Activated CD4-positive, CD25-positive, alpha-beta regulatory T cell treated with anti-CD3 and anti-CD28 coated beads, Interleukin-2, amount 50 U/mL, for 72 hours (primary cell): ENCODE data around the gene SAMD5.

ENCODE experiments used
- DNase-seq: peaks from one replicate; pipeline ENCODE4 v3.0.0; 2021

Gene SAMD5

DNA sequence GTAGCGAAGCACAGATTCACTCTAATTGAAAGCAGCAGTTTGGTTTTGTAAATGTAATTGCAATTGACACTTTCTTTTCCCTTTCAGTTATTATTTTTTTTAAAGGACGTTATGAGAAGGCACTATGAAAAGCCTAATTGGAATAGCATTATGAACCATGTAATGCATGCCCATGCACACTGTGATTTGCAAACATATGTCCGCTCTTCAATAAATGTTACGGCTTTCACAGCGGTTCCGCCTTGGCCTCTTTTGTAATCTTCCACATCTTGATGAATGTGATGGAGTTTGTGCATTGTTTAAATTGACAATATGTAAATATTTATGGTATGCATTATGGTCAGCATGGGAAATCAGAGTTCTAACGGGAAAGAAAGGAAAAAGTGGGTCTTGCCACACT is 61.3 kb downstream of the SAMD5 start:
- no peak for DNase-seq

DNA sequence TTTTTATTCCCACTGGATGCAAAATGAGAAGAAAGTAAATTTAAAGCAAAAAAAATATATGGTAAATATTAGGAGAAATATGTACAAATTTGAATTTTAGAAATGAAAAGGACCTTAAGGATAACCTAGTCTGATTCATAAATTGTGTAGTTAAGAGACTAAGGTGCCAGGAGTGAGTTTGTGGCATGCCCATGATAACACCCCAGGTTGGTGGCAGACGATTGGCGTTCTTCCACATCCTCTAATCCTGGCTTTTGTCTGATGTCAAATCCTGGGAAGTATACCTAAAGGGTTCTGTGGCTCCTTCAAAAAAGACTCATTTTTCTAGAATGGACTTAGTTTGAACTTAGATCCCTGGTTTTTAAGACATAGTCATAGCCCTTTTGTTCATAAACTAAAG is 62.2 kb downstream of the SAMD5 start:
- no peak for DNase-seq

DNA sequence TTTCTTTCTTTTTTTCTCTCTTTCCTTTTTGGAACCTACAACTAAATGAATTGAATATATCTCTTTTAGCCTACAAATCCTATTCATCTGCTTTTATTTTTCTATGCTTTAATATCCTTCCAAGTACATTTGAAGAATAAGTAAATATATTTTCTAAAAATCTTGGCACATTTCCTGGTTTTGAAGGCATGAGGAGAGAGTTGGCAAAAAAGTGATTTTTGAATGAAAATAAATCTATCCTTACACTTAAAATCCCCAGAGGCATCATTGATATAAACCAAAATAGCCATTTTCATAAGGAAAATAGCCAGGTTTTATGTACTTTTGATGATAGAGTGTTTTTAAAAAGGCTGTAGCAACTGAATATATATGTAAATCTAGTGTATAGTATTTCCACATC is 69.0 kb downstream of the SAMD5 start:
- DNase-seq = no peak

DNA sequence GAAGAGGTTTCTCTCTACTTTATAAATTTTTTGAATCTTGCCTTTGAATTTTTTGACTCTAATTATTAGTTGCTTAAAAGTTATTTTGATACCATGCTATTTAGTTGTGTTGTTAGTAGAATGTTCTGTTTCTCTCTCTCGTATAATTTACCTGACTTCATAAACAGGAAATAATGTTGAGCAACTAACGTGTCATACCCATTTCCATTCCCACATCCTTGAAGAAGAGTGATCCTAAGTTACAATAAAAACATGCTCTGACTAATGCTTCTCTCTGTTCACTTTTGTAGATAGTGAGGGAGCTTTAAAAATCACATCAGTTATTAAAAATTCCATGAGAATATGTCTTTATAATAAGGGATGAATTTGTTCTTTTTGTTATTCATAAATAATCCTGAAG is 69.7 kb downstream of the SAMD5 start:
- no peak for DNase-seq

DNA sequence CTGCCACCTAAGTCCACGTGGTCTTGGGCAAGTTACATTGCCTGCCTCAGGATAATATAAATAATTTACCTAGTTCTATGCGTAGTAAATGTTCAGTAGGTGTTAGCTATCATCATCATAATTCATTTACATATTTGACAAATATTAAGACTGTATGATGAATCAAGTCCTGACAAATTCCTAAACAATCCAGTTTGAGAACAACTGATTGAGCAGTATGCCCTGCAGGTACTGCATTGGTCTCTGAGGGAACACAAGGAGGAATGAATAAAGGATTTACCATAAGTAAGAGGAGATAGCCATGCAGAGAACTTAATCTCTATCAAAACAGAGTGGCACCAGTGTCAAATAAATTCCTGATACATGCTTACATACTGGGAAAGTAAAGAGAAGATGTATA is 70.4 kb downstream of the SAMD5 start:
- no peak for DNase-seq

DNA sequence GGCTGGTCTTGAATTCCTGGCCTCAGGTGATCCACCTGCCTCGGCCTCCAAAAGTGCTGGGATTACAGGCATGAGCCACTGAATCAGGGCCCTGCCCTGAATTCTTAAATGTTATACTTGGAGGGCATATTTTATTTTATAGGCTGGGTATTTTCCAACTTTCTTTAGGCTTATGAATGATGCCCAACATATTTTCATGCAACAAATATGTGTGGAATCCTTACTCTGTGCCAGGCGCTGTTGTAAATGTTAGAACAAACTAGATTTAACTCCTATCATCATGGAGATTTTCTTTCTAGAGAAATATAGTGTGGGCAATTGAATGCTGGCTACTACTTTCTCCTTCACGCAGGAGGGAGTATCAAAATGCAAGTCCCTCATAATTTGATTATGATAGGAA is 71.2 kb downstream of the SAMD5 start:
- DNase-seq = no peak

DNA sequence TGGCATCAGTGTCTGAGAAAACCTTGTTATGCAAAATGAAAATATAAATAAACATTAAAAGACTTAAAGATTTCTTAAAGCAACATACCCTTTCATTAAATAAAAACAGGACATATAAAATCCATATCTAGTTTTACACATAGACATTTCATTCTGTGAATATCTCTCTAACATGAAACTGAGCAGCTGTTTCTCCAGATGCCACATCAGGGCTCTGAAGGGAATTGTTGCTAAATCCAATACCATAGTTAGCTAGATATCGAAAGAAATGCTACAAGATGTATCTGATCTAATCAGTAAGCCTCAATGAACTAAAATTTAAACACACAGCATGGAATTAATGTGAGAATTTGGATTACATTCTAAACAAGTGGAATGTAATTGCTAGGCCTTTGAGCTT is 74.5 kb downstream of the SAMD5 start:
- DNase-seq = no peak

DNA sequence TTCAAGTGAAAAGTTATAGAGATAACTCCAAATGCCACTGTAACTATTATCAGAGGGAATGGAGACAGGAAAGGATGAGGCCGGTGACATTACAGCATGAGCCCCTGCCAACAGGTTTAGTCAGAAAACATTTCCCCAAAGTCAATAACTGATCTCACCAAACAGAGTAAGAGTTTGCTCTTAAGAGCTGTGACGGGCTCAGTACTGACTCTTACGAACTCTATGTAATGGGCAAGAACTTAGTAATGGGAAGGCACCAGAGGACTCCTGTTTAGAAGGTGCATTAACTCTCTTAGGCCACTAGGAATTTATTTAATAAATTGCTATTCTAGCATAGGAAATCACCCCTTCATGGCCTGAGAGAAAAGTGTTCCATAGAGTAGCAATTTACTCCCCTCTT is 76.8 kb downstream of the SAMD5 start:
- no peak for DNase-seq

DNA sequence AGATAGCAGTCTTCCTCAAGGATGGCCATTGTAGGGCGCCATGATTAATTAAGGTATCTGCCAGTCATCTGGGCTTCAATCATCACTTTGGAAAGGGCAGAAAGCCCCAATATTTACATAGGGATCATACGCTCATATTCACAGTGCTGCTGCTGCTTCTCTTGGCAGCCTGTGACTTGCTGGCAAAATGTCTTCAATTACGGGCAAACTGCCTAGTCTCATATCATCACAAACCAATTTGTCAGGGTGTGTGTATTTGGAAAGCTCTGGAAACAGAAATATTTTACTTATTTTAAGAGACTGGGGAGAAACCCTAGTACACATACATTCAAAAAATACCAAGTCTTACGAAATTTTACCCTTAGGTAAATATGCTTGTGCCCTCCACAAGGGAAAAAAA is 77.6 kb downstream of the SAMD5 start:
- DNase-seq = no peak

DNA sequence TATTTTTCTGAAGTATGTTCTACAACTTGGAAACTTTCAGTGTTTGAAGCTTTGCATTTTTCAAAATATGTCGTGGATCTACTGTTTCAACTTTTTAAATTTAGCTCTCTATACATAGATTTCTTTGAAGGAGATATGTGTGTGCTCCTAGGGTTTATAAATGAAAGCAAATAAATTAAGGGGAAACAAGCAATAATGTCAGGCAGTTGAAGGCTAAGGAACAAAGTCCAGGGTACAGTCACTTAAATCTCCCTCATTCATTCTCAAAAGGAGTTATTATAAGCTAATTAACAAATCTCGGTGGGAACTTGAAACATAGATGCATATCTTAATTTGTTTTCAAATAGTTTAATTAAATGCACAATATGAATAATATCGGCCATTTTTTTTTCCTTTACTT is 79.4 kb downstream of the SAMD5 start:
- DNase-seq = no peak

DNA sequence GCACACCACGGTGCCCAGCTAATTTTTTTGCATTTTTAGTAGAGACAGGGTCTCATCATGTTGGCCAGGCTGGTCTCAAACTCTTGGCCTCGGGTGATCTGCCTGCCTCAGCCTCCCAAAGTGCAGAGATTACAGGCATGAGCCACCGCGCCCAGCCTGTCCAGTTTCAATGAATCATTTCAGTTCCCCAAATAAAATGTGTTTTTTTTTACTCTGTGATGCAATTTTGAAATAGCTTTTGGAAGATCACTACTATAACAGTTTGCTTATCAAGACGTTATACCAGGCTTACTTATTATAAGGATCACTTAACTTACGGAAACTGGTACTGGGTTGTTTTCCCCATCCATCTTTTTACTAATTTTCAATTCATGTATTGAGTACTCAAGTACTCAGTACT is 80.0 kb downstream of the SAMD5 start:
- DNase-seq = no peak

DNA sequence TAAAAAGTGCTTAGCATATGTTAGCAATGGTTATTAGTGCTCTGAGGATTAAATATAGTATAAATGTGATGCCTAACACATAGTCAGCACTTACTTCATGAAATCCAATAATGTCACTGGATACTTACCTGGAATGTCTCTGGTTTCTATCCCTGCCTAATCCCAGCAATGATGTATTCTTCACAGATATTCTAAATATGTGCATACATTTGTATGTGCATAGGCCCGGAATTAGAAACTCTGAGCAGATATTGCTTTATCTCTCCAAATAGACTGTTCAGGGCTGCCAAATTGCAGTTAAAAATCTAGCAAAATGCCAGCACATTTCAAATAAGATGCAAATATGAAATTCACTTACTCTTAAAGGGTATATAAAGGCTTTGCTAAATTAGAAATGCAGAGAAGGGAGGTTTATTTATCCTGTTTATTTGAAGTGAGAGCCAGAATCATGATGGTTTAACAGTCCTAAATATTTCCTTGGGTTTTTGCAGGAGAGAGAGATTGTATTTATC is 81.3 kb downstream of the SAMD5 start:
- no peak for DNase-seq

DNA sequence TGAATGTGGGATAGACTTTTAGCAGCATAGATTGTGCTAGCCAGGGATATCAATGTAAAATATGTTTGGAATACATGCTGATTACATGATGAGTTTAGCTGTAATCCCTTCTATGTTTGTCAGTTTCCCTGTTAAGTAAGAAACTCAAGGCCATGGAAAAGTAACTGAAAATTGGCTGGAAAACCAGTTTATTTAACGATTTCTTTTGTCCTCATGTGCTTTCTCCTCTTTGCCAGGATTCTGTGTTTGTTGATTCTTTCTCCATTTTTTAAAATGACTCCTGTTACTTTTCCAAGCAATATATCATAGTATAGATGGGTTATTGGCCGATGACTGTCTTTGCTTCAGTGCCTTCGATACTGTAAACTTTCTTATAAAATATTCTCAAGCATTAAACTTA is 87.5 kb downstream of the SAMD5 start:
- no peak for DNase-seq

DNA sequence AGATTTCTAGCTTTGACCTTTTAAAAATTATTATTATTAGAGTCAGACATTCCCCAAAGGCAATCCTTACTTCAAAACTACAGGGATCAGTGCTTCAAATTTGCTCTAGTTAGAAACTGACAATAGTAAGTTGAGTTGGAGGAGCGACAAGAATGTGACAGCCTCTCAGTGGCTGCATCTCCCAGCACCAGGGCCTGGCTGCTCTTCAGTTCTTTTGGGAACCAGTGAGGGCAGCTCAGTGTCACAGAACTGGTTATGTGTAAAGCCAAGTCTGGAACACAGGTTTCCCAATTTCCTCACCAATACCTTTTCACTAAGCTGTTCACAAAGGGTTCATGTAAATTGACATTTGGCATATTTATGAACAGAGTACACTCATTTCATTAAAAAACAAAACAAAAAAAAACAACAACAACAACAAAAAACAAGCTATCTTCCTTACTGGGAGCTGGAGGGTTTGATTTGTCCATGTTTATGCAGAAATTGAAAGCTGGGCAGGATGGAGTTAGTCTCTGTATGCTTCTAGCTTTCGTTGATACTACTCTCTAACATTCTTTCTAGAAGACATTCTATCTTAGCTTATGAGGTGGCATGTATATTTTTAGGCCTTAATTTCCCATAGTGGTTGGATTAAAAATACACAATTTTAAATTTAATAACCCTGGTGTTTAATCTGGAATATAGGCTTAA is 95.0 kb downstream of the SAMD5 start:
- no peak for DNase-seq

DNA sequence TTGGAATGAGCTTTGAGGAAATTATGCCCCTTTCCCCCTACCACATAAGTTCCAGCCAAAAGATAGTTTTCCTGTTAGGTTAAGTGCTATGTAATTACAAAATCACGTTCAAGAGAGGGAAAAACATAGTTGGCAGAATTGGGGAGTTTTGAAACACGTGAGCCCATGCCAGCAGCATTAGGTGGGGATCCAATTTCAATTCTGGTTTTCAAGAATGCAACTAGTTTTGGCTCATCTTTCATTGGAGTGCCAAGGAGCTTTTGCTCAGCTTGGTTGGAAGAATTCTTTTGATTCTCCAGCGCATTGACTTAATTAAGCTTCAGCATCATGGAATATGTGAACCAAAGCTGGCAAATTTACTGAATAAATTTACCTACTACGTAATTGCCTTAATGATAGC is 95.9 kb downstream of the SAMD5 start:
- no peak for DNase-seq

DNA sequence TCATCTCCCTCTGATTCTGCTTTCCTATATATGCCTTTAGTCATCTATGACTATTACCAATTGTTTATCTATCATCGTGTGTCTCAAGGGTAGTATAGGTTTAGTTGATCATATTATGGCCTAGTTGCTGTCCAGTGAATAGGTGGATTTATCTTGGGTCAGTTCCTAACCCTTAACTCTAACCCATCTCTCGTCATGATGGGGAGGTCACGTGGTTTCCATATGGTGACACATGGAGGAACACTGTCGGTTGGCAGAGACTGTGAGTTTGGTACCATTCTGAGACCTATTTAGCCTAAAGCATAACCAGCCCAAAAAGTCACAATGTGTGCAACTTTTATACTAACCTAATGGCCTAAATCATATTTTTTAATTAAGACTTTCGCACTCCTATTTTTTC is 103.5 kb downstream of the SAMD5 start:
- DNase-seq = no peak

DNA sequence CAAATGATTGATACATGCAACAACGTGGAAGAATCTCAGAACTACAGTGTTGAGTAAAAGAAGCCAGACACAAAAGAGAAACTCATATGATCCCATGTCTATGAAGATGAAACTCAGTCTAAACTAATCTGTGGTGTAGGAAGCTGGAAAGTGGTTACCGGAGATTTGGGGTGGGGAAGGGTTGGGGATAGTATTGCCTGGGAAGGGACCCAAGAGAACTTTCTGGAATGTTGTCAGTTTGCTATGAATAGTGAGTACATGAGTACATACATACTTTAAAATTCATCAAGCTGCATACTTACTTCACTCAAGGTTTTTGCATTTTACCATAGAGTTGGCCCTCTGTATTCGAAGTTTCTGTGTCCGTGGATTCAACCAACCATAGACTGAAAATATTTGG is 106.0 kb downstream of the SAMD5 start:
- no peak for DNase-seq

DNA sequence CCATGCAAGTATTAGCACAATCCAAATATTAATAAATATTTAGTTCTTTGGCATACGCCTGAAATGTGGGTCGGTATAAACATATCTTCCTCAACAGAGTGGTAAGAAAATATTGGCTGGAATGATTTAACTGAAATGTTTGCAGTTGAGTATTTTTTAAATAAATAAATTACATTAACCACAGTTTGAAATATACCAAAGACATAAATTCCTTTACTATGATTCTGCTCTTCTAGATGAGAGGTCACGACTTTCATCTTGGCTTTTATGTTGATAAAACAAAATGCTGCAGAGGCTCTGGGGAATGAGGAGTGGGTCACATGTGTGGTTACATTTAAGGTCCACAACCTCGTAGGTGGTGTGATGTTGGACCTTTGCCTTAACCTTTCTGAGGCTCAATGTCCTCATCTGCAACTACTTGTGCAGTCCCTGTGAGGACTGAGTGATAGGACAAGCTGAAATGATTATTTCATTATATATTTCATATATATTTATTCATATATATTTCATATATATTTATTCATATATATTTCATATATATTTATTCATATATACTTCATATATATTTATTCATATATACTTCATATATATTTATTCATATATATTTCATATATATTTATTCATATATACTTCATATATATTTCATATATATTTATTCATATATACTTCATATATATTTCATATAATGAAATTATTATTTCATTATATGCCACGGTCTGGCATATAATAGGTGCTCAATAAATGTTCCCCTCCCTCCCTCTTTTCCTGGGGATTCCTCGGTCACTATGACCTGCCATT is 107.4 kb downstream of the SAMD5 start:
- DNase-seq = no peak

DNA sequence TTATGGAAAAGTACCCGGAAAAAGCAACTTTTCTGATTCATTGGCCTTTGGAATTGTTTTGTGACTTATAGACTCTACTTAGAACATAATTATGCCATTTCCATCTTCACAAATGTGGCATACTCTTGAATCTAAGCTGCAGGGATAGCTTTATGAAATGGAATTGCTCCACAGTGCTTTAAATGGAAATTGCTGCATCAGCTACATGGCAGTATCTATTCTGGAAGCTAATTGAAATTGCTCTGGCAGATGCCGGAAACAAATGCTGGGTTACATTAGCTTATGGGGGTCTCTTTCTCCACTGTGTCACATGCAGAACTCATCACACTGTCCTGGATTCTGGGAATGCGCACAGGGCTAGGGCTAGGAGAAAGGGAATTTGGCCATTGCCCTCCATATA is 108.9 kb downstream of the SAMD5 start:
- DNase-seq = no peak

DNA sequence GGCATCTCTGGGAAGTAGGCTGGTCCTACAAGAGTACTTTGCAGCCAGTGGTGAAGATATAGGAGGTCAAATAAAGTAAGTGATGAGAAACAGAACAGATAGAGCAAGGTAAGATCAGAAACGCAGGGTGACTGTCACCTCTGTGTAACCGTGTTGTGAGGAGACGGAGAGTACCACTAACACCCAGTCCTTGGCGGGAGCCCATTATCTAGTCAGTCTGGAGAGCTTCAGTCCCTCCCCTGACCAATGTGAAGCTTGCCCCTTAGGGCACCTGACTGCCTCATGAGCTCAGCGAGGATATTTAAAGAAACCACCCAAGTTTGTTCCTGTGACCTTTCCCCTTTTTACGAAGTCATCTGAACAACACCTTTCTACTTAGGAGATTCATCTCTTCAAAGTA is 110.0 kb downstream of the SAMD5 start:
- DNase-seq = no peak

DNA sequence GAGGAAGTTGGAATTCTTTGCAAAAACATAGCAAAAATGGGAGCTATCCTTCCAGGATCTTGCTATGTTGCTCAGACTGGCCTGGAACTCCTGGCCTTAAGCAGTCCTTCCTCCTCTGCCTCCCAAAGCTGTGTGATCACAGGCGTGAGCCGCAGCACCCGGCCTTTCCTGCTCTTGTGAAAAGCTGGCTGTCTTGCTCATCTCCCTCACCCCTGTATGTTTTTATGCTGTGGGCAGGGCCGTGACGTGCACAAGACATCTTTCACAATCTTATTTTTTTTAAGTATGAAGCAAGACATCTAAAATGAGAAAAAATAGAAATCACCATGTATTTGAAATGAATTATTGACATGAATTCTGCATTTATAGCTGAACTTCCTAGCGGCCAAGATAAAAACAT is 110.4 kb downstream of the SAMD5 start:
- DNase-seq = no peak
